ENCODE data around the gene CCDC78. TPM values are rescaled to one million over a fixed set of nuclear protein-coding genes. Genes with fewer than 3 reads are reported as not detected.

CCDC78 gene
- total RNA-seq, 1 donor from 2014 or later, result 5.8 TPM

DNA sequence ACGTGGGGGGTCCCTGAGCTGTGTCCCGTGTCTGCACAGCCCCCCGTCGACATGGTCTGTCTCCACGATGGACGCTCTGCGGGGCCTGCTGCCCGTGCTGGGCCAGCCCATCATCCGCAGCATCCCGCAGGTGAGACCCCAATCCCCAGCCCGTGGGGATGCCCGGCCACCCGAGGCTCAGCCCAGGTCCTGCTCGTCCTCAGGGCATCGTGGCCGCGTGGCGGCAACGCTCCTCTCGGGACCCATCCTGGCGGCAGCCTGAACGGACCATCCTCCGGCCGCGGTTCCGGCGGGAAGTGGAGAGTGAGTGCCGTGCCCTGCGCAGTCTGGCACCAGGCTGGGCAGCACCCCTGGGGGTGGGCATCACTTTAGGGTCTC, 39.2 kb upstream of the CCDC78 start:
- H3K9me3 Mint-ChIP-seq, result no peaks in the 10 kb centered on the region
- H3K27ac Mint-ChIP-seq, result no peak overlapping the region
- intact Hi-C loops (cut with micrococcal nuclease), result no loop called here
- H3K36me3 Mint-ChIP-seq (ENCODE audit: low read depth), result no peaks in the 10 kb centered on the region
- no peak overlapping the region for H3K4me3 Mint-ChIP-seq
- H3K4me1 Mint-ChIP-seq (ENCODE audit: low read depth), result no peaks in the 10 kb centered on the region
- H3K27me3 Mint-ChIP-seq (ENCODE audit: insufficient read depth), result no peaks in the 10 kb centered on the region
- DNase-seq (ENCODE audit: low spot score), result no peak

DNA sequence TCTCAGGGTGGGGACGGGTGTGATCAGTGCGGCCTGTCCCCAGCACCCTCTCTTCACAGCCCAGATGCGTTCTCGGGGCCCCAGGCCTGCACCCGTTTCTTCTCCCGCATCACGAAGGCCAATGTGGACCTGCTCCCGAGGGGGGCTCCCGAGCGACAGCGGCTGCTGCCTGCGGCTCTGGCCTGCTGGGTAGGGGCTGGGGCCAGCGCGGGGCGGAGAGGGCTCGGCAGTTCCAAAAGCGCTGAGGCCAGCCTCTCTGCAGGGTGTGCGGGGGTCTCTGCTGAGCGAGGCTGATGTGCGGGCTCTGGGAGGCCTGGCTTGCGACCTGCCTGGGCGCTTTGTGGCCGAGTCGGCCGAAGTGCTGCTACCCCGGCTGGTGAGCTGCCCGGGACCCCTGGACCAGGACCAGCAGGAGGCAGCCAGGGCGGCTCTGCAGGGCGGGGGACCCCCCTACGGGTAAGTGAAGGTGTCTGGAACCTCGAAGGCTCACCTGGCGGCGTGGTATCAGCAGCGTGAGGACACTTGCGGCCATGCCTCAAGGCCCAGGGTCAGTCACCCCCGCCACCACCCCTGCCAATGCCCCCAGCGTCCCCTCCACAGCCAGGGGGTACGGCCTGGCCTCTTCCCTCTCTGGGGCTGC, 38.7 kb upstream of the CCDC78 start:
- H3K4me1 Mint-ChIP-seq (ENCODE audit: low read depth), result no peaks in the 10 kb centered on the region
- DNase-seq (ENCODE audit: low spot score), result no peak
- intact Hi-C loops (cut with micrococcal nuclease), result no loop called here
- no peaks in the 10 kb centered on the region for H3K9me3 Mint-ChIP-seq
- no peak overlapping the region for H3K27ac Mint-ChIP-seq
- H3K27me3 Mint-ChIP-seq (ENCODE audit: insufficient read depth), result no peaks in the 10 kb centered on the region
- H3K36me3 Mint-ChIP-seq (ENCODE audit: low read depth), result no peaks in the 10 kb centered on the region
- H3K4me3 Mint-ChIP-seq, result no peak overlapping the region

DNA sequence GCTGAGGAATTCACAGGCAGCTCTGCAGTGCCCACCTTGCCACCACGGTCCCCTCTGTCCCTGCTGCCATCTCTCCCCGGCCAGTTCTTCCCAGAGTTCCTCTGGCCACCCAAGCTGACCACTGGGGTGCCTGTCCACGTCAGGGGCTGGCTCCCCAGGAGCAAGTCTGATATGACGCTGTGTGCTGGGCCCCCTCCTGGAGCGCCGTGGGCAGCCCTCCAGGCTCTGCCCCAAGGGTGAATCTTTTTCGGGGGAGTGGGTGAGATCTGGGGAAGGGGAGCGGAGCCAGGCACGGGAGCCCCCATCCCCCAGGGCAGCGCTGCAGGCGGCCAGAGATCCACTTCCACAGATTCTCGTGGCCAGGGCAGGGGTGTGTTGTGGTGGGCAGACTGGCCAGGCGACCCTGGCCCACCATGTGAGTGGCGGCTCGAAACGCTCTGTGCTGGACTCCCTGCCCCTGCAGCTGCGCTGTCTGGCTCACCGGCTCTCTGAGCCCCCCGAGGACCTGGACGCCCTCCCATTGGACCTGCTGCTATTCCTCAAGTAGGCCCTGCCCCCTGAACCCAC, 38.0 kb upstream of the CCDC78 start:
- no peak overlapping the region for H3K27ac Mint-ChIP-seq
- no peak for DNase-seq (ENCODE audit: low spot score)
- intact Hi-C loops (cut with micrococcal nuclease), result no loop called here
- no peak overlapping the region for H3K4me3 Mint-ChIP-seq
- no peaks in the 10 kb centered on the region for H3K36me3 Mint-ChIP-seq (ENCODE audit: low read depth)
- no peaks in the 10 kb centered on the region for H3K9me3 Mint-ChIP-seq
- no peaks in the 10 kb centered on the region for H3K27me3 Mint-ChIP-seq (ENCODE audit: insufficient read depth)
- H3K4me1 Mint-ChIP-seq (ENCODE audit: low read depth), result no peaks in the 10 kb centered on the region

DNA sequence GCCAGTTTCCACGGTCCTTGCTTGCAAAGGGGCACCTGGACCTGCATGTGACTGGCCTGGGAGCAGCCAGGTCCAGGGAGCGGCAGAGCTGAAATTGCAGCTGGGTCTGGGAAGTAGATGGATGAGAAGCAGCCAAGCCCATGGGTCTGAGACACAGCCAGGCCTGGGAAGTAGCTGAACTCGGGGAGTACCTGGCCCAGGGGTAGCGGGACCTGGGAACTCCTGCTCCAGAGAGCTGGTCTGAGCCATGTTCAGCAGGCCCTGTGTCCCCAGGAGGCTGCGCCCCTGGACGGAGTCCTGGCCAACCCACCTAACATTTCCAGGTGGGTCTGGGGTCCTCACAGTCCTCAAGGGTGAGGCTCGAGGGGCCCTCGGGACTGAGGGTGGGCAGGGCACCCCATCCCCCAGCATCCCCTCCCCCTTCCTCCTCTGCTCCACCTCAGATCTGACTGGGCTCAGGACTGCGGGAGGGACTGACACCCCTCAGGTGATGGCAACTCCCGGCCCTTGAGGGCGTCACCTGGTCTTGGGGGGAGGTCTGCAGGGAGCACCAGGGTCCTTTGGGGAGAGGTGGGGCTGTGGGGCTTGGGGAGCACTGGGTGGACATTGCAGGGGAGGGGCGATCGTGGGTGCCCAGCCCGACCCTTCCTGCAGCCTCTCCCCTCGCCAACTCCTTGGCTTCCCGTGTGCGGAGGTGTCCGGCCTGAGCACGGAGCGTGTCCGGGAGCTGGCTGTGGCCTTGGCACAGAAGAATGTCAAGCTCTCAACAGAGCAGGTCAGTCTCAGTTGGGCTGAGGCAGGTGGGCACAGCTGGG, 37.3 kb upstream of the CCDC78 start:
- H3K4me1 Mint-ChIP-seq (ENCODE audit: low read depth), result no peaks in the 10 kb centered on the region
- no peaks in the 10 kb centered on the region for H3K9me3 Mint-ChIP-seq
- no peaks in the 10 kb centered on the region for H3K36me3 Mint-ChIP-seq (ENCODE audit: low read depth)
- DNase-seq (ENCODE audit: low spot score), result no peak
- H3K27ac Mint-ChIP-seq, result no peak overlapping the region
- H3K27me3 Mint-ChIP-seq (ENCODE audit: insufficient read depth), result no peaks in the 10 kb centered on the region
- H3K4me3 Mint-ChIP-seq, result no peak overlapping the region
- intact Hi-C loops (cut with micrococcal nuclease), result no loop called here

DNA sequence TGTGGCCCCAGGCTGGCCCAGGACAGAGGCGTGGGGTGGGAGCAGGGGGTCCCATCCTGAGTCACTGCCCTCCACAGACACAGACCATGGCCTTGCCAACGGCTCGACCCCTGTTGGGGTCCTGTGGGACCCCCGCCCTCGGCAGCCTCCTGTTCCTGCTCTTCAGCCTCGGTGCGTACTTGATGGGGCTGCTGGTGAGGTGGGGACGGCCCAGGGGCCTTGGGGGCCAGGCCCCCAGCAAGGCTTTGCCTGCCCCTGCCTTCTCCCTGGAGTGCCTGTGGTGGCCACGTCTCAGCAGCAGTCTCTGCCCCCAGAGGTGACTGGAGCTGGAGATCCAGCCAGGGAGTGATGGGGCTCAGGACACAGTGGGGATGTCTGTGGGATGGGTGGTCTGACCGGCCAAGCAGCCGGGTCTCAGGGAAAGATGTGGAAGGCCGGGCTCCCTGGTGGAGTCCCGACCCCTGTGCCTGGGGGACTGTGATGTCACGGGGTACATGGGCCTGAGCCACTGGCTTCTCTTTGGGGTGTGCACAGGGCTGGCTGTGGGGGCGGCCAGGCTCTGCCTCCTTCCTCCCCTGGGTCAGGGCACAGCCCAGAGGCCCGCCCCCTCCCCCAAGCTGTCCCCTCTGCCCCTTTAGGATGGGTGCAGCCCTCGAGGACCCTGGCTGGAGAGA, 36.5 kb upstream of the CCDC78 start:
- Mint-ChIP-seq H3K4me1 (ENCODE audit: low read depth) (no peaks in the 10 kb centered on the region), H3K27me3 (ENCODE audit: insufficient read depth) (peaks cover 2% of the 10 kb centered on the region), H3K27ac (no peak overlapping the region), H3K9me3 (no peaks in the 10 kb centered on the region), H3K4me3 (no peak overlapping the region), H3K36me3 (ENCODE audit: low read depth) (no peaks in the 10 kb centered on the region)
- DNase-seq (ENCODE audit: low spot score), result no peak
- intact Hi-C loops (cut with micrococcal nuclease), result no loop called here

DNA sequence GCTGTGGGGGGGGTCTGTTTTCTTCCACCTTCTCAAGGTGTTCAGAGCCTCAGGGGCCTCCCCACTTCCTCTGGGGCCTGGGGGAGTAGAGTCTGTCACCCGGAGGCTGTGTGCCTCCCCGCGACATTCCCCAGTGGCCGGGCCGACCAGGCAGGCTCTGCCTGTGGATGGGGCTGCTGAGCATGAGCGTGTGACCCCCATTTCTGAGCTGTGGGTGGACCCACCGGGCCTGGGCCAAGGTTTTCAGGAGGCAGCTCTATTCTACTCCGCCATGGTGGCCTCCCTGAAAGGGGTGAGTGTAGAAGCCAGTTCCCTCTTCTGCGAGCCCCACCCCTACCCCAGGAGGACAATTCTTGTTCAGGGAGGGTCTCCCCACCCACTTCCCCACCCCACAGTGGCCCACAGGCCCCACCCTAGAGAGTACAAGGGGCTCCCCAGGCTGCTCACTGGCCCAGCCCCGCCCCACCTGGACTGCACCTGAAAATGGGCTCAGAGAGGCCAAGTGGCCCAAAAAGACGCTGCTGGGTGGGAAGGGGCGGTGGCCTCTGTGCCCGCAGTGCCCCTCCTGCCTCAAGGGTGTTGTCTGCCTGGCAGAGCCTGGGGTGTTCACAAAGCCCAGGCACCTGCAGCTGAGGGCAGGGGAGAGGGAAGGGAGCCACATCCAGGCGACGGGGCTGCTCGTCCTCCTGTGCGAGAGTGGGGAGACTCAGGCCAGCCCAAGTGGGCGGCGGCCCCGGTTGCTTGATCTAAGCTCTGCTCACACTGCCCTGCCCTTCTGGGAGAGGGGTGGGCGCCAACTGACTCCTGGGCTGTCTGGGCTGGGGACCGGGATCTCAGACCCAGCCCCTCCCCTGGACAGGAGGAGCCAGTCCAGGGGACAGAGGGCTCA, 35.6 kb upstream of the CCDC78 start:
- Mint-ChIP-seq H3K4me3 (no peak overlapping the region), H3K27ac (no peak overlapping the region), H3K36me3 (ENCODE audit: low read depth) (no peaks in the 10 kb centered on the region), H3K27me3 (ENCODE audit: insufficient read depth) (peaks cover 4% of the 10 kb centered on the region), H3K9me3 (no peaks in the 10 kb centered on the region), H3K4me1 (ENCODE audit: low read depth) (no peaks in the 10 kb centered on the region)
- DNase-seq (ENCODE audit: low spot score), result no peak
- intact Hi-C loops (cut with micrococcal nuclease), result no loop called here

DNA sequence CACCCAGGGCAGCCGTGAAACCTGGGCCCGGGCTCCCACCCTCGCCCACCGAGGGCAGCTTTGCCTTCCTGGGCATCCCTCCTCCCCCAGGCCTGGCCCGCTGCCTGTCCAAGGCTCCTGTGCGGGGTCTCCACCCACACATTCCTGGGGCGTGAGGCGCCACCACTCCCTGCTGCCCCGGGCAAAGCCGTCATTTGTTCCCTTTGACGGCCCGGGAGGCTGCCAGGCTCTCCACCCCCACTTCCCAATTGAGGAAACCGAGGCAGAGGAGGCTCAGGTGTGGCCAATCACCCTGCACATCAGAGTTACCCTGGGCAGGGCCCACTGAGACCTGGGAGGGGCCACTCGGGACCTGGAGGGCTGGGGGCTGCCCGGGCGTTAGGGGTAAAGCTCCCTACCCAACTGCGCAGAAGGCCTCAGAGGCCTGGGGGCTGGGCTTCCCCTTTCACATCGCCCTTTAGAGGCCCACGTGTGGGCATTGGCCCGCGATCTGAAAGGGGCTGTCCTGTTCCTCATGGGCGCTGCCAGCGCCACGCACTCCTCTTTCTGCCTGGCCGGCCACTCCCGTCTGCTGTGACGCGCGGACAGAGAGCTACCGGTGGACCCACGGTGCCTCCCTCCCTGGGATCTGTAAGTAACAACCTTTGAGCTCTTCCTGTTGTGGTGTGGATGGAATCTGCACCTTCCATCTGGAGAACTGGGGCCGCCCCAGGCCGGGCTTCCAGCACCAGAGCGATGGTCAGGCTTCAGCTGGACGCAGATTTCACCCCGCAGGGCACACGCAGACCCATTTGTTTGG, 34.5 kb upstream of the CCDC78 start, which contains the start of gene MSLN:
Gene MSLN, plus strand, starts transcription at position 190 of the 799 bp plus-strand sequence. CDS start 1,947 bp downstream, outside the sequence.
- intact Hi-C loops (cut with micrococcal nuclease), result no loop called here
- no peak within 1 kb of the TSS for H3K4me3 Mint-ChIP-seq

DNA sequence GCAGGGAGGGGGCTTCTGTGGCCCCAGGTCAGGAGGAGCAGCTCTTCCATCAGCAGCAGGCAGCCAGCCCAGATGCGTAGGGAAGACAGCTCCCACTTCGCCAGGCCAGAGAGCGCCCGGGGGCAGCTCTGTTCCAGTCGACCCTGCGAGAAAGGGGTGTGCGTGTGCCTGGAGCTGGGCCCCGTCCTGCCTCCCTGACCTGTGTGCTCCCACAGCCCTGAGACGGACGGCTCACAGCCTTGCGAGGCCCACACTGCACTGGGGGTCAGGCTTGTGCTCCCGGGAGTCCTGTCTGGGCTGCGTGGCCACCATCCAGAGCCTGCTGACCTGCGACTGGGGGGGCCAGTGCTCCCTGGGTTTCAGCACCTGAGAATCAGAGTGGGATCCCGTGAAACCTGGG, 33.8 kb upstream of the CCDC78 start:
- Mint-ChIP-seq H3K27ac (no peak overlapping the region), H3K4me3 (no peak overlapping the region), H3K4me1 (ENCODE audit: low read depth) (no peaks in the 10 kb centered on the region), H3K36me3 (ENCODE audit: low read depth) (no peaks in the 10 kb centered on the region), H3K9me3 (no peaks in the 10 kb centered on the region), H3K27me3 (ENCODE audit: insufficient read depth) (peaks cover 7% of the 10 kb centered on the region)
- intact Hi-C loops (cut with micrococcal nuclease), result no loop called here
- DNase-seq (ENCODE audit: low spot score), result no peak

More for the DNA sequence above, 34.5 kb upstream of the CCDC78 start, which contains the start of gene MSLN:
- no peak for DNase-seq (ENCODE audit: low spot score)
- Mint-ChIP-seq H3K27ac (no peak within 1 kb of the TSS), H3K9me3 (no peaks in the 10 kb centered on the region), H3K27me3 (ENCODE audit: insufficient read depth) (peaks cover 7% of the 10 kb centered on the region), H3K4me1 (ENCODE audit: low read depth) (no peaks in the 10 kb centered on the region), H3K36me3 (ENCODE audit: low read depth) (no peaks in the 10 kb centered on the region)

DNA sequence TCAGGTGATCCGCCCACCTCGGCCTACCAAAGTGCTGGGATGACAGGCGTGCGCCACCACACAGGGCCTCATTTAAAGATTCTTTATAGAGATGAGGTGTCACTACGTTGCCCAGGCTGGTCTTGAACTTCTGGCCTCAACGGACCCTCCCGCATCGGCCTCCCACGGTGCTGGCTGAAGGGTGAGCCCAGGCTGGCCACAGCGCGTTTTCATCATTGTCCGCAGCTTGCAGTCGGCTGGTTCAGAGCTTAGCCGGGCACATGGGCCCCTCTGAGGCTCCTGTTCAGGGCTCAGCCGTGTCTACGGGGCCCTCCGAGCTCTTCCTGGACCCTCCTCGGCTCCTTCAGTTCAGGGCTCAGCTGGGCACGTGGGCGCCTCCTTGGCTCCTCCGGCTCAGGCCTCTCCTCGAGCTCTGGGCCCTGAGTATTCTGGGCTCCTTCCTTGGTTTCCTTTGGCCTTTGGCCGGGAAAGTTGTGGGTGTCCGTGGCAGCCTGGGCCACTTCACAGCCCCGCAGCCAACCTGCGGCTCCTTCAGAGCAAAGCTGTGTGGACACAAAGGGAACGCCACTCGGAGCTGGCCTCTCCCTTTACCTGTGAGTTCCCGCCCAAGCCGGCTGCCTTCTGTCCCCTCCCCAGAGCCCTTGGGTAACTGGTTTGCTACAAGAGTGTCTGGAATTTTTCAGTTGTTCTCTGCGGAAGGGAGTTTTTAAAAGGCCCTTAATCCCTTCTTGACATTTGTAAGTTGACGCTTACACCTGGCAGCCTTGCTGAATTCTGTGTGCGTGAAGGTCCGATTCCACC, 33.1 kb upstream of the CCDC78 start:
- intact Hi-C loops (cut with micrococcal nuclease), result no loop called here
- no peaks in the 10 kb centered on the region for H3K4me1 Mint-ChIP-seq (ENCODE audit: low read depth)
- no peaks in the 10 kb centered on the region for H3K36me3 Mint-ChIP-seq (ENCODE audit: low read depth)
- H3K9me3 Mint-ChIP-seq, result no peaks in the 10 kb centered on the region
- H3K27me3 Mint-ChIP-seq (ENCODE audit: insufficient read depth), result peaks cover 7% of the 10 kb centered on the region
- no peak overlapping the region for H3K4me3 Mint-ChIP-seq
- DNase-seq (ENCODE audit: low spot score), result no peak
- no peak overlapping the region for H3K27ac Mint-ChIP-seq

DNA sequence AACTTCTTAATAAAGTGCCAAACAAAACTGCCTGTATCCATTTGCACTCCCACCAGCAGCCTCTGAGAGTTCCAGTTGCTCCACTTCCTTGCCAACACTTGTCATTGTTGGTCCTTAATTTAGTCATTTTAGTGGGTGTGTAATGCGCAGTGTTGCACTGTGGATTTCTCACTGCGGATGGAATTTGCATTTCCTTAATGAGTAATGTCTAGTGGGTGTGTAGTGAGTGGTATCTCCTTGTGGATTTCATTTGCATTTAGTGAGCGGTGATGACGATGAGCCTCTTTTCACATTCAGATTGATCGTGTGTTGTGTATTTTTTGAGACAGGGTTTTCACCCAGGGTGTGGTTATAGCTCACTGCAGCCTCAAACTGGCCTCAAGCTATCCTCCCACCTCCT, 30.2 kb upstream of the CCDC78 start:
- H3K4me1 Mint-ChIP-seq (ENCODE audit: low read depth), result no peaks in the 10 kb centered on the region
- H3K9me3 Mint-ChIP-seq, result no peaks in the 10 kb centered on the region
- H3K27ac Mint-ChIP-seq, result no peak overlapping the region
- intact Hi-C loops (cut with micrococcal nuclease), result no loop called here
- DNase-seq (ENCODE audit: low spot score), result no peak
- peaks cover 7% of the 10 kb centered on the region for H3K27me3 Mint-ChIP-seq (ENCODE audit: insufficient read depth)
- no peaks in the 10 kb centered on the region for H3K36me3 Mint-ChIP-seq (ENCODE audit: low read depth)
- H3K4me3 Mint-ChIP-seq, result no peak overlapping the region

DNA sequence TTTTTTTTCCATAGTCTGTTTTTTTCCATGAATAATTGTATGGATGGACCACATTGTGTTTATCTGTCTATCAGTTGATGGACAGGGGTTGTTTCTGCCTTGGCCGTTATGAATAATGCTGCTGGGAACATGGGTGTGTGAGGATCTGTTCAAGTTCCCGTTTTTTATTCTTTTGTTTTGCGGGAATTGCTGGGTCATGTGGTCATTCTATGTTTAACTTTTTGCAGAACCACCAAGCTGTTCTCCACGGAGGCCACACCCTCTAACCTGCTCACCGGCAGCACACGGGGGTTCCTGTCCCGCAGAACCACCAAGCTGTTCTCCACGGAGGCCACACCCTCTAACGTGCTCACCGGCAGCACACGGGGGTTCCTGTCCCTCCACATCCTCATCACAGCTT, 28.4 kb upstream of the CCDC78 start:
- Mint-ChIP-seq H3K36me3 (ENCODE audit: low read depth) (no peaks in the 10 kb centered on the region), H3K9me3 (no peaks in the 10 kb centered on the region), H3K27me3 (ENCODE audit: insufficient read depth) (peaks cover 9% of the 10 kb centered on the region), H3K4me3 (no peak overlapping the region), H3K27ac (no peak overlapping the region), H3K4me1 (ENCODE audit: low read depth) (no peaks in the 10 kb centered on the region)
- DNase-seq (ENCODE audit: low spot score), result no peak
- intact Hi-C loops (cut with micrococcal nuclease), result no loop called here

Measured in activated T-helper 1 cell treated with anti-CD3 and anti-CD28 coated beads, Interleukin-12 subunit alpha, Interleukin-12 subunit beta, Interleukin-2, Interleukin-4 antibody, amounts not matched to agents 30 ng/mL and 10 ng/mL and 1 ng/mL, durations not matched to agents 14 hours and 24 hours and 36 hours (primary cell).